Keratinocyte (primary cell): ENCODE data around the gene ADH6. TPM values are rescaled to one million over a fixed set of nuclear protein-coding genes. Genes with fewer than 3 reads are reported as not detected.

Experiments used
- DNase-seq: peaks from one replicate; pipeline ENCODE4 v3.0.0-alpha.2; 2011; ENCODE audit warnings: low read depth, missing footprints, low spot score
- FAIRE-seq: peaks from 2 replicates; lab custom pipeline; 2011; peaks lifted over from hg19 to GRCh38; lab: Jason Lieb, UNC
- H2AFZ ChIP-seq: 2 replicates; pipeline ENCODE4 v1.6.0; 2012; ENCODE audit warnings: low read length, control low read depth, inconsistent platforms; ENCODE audit not compliant: control insufficient read depth
- H3K27ac ChIP-seq: 2 replicates; pipeline ENCODE4 v1.5.1; 2011; ENCODE audit warnings: low read length; ENCODE audit not compliant: control insufficient read depth, insufficient read depth
- H3K27me3 ChIP-seq: 3 replicates; pipeline ENCODE4 v1.6.0; 2011; ENCODE audit warnings: low read length; ENCODE audit not compliant: control insufficient read depth, insufficient read depth; ENCODE audit errors: extremely low read depth
- H3K36me3 ChIP-seq, 2 experiments: 2 replicates in 1 of 2; 3 replicates in 1 of 2; pipeline ENCODE4 v1.5.1; 2011; ENCODE audit warnings: low read length in 2 of 2, mild to moderate bottlenecking in 1 of 2; ENCODE audit not compliant: control insufficient read depth in 2 of 2, insufficient read depth in 2 of 2; ENCODE audit errors: extremely low read depth in 1 of 2
- H3K4me1 ChIP-seq: 3 replicates; pipeline ENCODE4 v1.5.1; 2011; ENCODE audit warnings: low read length; ENCODE audit not compliant: control insufficient read depth, insufficient read depth; ENCODE audit errors: extremely low read depth
- H3K4me2 ChIP-seq: 3 replicates; pipeline ENCODE4 v1.6.0; 2011; ENCODE audit warnings: low read depth, low read length; ENCODE audit not compliant: control insufficient read depth, insufficient read depth; ENCODE audit errors: extremely low read depth
- H3K4me3 ChIP-seq, 3 experiments: fragments of 200-600 bp in 1 of 3; sonication (generic) in 1 of 3; 2 replicates in 2 of 3; 3 replicates in 1 of 3; pipeline ENCODE4 v1.5.1; 2011 to 2016; ENCODE audit warnings: low read length in 3 of 3, mild to moderate bottlenecking in 3 of 3, control low read depth in 2 of 3, inconsistent platforms in 1 of 3, low read depth in 1 of 3, mixed read lengths in 1 of 3, mixed run types in 1 of 3, moderate library complexity in 1 of 3; ENCODE audit not compliant: control insufficient read depth in 2 of 3, insufficient read depth in 2 of 3; ENCODE audit errors: extremely low read depth in 1 of 3
- H3K79me2 ChIP-seq: 2 replicates; pipeline ENCODE4 v1.6.0; 2012; ENCODE audit warnings: low read length; ENCODE audit not compliant: control insufficient read depth, insufficient read depth
- H3K9ac ChIP-seq: 3 replicates; pipeline ENCODE4 v1.6.0; 2011; ENCODE audit warnings: low read length; ENCODE audit not compliant: control insufficient read depth, insufficient read depth; ENCODE audit errors: extremely low read depth
- H3K9me1 ChIP-seq: 3 replicates; pipeline ENCODE4 v1.6.0; 2011; ENCODE audit warnings: low read length; ENCODE audit not compliant: control insufficient read depth, insufficient read depth; ENCODE audit errors: extremely low read depth
- H3K9me3 ChIP-seq: 2 replicates; pipeline ENCODE4 v1.5.1; 2012; ENCODE audit warnings: low read depth, low read length; ENCODE audit not compliant: control insufficient read depth
- H4K20me1 ChIP-seq: 3 replicates; pipeline ENCODE4 v1.6.0; 2011; ENCODE audit warnings: low read length; ENCODE audit not compliant: control insufficient read depth, insufficient read depth; ENCODE audit errors: extremely low read depth
- CTCF ChIP-seq, 3 experiments: IDR thresholded peaks in 1 of 3; conservative IDR thresholded peaks in 1 of 3; optimal IDR thresholded peaks in 1 of 3; 2 replicates in 2 of 3; 3 replicates in 1 of 3; pipeline versions ENCODE3 to v1.5.1; 2011; ENCODE audit warnings: low read length in 3 of 3, mild to moderate bottlenecking in 3 of 3, moderate library complexity in 2 of 3, control low read depth in 1 of 3, inconsistent platforms in 1 of 3; ENCODE audit not compliant: insufficient read depth in 2 of 3; ENCODE audit errors: extremely low read depth in 1 of 3
- EZH2 ChIP-seq: IDR thresholded peaks from one replicate; pipeline ENCODE4 v1.6.1; 2012; ENCODE audit warnings: inconsistent platforms, mild to moderate bottlenecking, low read length, moderate library complexity
- dilution Hi-C: fragments of 300-500 bp; cut with MboI; formaldehyde crosslinking; loops from one replicate; pipeline ENCODE4 v1.7.0; 2020; ENCODE audit warnings: low sequenced_read_pairs; ENCODE audit not compliant: extremely low pct_ligation_motif_present
- polyA plus RNA-seq, 5 experiments: library from polyadenylated mRNA; depleted of rRNA in 3 of 5; stranded (reverse) in 3 of 5; stranded (forward) in 1 of 5; unstranded in 1 of 5; fragments of >200 nt; gene quantifications; 1 replicate in 1 of 5; 2 replicates in 3 of 5; 3 replicates in 1 of 5; pipeline versions ENCODE4 v1.2.1 to v1.2.3, GENCODE V29; 2011 to 2012; ENCODE audit warnings: missing spikeins in 2 of 5, low read depth in 1 of 5, low replicate concordance in 1 of 5

Gene ADH6
- polyA plus RNA-seq, 1 donor (not counting 4 experiments of a cell fraction or from before 2014, with no cell fraction given) = not detected

DNA sequence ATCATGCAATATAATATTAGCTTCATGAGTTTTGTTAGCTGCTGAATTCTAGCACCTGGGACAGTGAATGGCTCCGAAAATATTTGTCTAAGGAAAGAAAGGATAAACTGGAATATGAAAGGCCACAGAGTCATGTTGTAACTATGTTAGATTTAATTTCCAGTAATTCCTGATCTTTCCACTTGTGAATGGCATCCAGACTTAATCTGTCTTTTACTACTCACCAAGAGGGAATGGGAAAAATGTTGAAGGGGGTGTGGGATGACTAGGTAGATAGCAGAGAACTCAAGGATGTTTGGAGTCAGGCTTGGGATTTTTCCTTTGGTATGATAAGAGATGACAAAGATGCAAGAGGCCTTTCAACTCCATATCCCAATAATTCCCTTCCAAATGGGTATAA lies 9.4 kb downstream of the ADH6 start:
- TF ChIP-seq CTCF (optimal IDR thresholded peaks at IDR 0.05 in 1 of 3, IDR thresholded peaks at IDR 0.05 in 1 of 3, conservative IDR thresholded peaks at IDR 0.05 in 1 of 3; ENCODE audit: extremely low read depth in 1 of 3, insufficient read depth in 2 of 3, low read length in 3 of 3) (no peak), EZH2 (no peak)

DNA sequence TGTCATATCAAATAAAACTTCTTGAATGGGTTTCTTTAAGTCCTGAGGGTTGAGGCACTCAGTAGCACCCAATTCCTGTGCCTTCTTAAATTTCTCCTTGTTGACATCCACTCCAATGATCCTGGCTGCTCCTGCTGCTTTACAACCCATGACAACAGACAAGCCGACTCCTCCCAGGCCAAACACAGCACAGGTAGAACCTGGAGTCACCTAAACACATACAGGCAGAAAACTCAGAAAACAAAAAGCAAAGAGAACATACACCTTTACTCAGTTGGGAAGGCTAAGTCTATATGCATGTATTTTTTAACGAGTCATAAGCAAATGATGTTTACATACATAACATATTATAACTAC lies 10.3 kb downstream of the ADH6 start:
- dilution Hi-C loops = no loop called here
- Histone ChIP-seq H3K27me3 (no peaks in the 10 kb centered on the region), H2AFZ (no peak overlapping the region), H3K79me2 (no peaks in the 10 kb centered on the region), H3K9me3 (no peaks in the 10 kb centered on the region), H3K36me3 (no peaks in the 10 kb centered on the region), H3K27ac (no peak overlapping the region), H3K4me2 (no peak overlapping the region), H4K20me1 (no peaks in the 10 kb centered on the region), H3K4me3 (no peak overlapping the region), H3K9ac (no peak overlapping the region), H3K9me1 (no peaks in the 10 kb centered on the region), H3K4me1 (no peaks in the 10 kb centered on the region)
- DNase-seq (no peak), FAIRE-seq (no peak)
- TF ChIP-seq EZH2 (no peak), CTCF (optimal IDR thresholded peaks at IDR 0.05 in 1 of 3, IDR thresholded peaks at IDR 0.05 in 1 of 3, conservative IDR thresholded peaks at IDR 0.05 in 1 of 3; ENCODE audit: extremely low read depth in 1 of 3, insufficient read depth in 2 of 3, low read length in 3 of 3) (no peak)

More for the DNA sequence above, 9.4 kb downstream of the ADH6 start:
- no peak overlapping the region for H3K4me3 ChIP-seq
- H3K27ac ChIP-seq = no peak overlapping the region
- H4K20me1 ChIP-seq = no peaks in the 10 kb centered on the region
- no peaks in the 10 kb centered on the region for H3K79me2 ChIP-seq
- FAIRE-seq (no peak), DNase-seq (no peak)
- H3K4me2 ChIP-seq = no peak overlapping the region
- H3K4me1 ChIP-seq = no peaks in the 10 kb centered on the region
- dilution Hi-C loops = no loop called here
- no peak overlapping the region for H3K9ac ChIP-seq
- no peaks in the 10 kb centered on the region for H3K27me3 ChIP-seq
- H3K9me1 ChIP-seq = no peaks in the 10 kb centered on the region
- H3K9me3 ChIP-seq = no peaks in the 10 kb centered on the region
- no peaks in the 10 kb centered on the region for H3K36me3 ChIP-seq
- no peak overlapping the region for H2AFZ ChIP-seq
